ENCODE results near the gene SAP30. TPM values are rescaled to one million over a fixed set of nuclear protein-coding genes. Genes with fewer than 3 reads are reported as not detected.

SAP30 gene, protein sequence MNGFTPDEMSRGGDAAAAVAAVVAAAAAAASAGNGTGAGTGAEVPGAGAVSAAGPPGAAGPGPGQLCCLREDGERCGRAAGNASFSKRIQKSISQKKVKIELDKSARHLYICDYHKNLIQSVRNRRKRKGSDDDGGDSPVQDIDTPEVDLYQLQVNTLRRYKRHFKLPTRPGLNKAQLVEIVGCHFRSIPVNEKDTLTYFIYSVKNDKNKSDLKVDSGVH
- 10 to 100 TPM; 25.4 to 27.3 TPM for total RNA-seq

DNA sequence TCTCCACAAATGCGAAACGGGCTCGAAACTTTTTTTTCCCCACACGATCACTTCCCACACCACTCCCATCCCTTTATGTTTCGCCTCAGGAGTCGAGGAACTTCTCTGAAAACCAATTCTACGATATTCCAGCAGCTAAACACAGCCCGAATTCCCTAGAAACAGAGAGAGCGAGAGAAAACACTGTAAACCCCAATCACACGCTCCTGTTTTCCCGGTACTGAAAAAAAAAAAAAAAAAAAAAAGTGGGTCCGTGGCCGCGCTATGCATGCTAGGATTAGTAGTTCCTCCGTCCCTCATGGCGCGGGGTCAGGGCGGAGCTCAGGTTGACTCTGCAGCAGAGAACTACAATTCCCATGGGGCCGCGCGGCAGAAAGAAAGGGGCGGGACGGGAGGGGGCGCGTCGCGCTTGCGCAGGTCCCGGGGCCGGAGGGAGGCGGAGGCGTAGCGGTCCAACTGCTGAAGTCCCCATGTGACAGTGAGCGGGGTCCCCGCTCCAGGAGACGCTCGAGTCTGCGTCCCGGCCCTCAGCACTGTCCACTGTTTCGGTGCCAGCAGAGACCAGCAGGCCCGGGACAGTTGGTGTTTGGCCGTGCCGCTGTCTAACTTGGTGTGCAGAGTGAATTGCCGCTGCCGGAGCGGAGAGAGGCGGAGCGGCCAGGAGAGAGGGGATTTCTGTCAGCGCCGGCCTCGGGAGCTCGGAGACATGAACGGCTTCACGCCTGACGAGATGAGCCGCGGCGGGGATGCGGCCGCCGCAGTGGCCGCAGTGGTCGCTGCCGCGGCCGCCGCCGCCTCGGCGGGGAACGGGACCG is at the start of gene SAP30:
Gene SAP30, plus strand, starts transcription at position 478 of the 815 bp plus-strand sequence. Its CDS starts 229 bp downstream, at position 707.
- DNase-seq (ENCODE audit: low spot score), result peak; percentile 99
- no peaks in the 10 kb centered on the region for H3K36me3 ChIP-seq
- no peaks in the 10 kb centered on the region for H3K9me3 ChIP-seq
- H3K27me3 ChIP-seq, result no peaks in the 10 kb centered on the region
- H3K4me1 ChIP-seq, result peaks cover 0 to 36% of the 10 kb centered on the region in 2 donors
- peak within 1 kb of the TSS; percentile 98 to 99 for H3K27ac ChIP-seq
- no peak for TF ChIP-seq CTCF (IDR thresholded peaks at IDR 0.05)
- H3K4me3 ChIP-seq, result peak within 1 kb of the TSS; percentile 78 to 91

DNA sequence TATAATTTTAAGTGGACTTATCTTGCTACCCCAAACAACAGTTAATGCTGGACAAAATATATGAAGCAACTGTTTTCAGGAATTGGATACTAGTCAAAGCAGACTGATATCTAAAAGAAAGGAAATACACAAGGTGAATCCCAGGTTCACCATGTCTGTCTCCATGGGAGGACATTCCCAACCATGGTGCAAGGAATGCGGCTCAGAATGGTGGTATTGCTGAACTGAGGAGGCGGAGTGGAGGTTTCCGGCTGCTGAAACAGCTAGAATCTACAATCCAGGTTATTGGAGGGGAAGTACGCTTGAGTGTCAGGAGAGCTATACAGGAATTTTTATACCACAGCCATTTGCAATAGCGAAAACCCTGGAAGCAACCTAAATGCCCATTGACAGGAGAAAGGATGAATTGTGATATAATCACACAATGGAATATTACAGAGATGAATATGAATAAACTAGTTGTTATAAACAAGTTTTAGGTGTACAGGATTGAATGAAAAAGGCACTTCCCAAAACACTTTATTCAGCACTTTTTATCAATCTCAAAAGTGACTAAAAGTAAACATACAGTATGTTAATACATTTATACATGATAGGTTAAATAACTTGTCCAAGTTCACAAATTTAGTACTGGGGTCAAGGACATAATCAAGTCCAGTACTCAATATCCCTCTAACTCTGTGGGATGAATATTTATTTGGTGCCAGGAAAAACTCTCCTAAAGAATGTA is 45.6 kb upstream of the SAP30 start:
- TF ChIP-seq CTCF (IDR thresholded peaks at IDR 0.05), result no peak
- no peaks in the 10 kb centered on the region for H3K4me1 ChIP-seq
- no peaks in the 10 kb centered on the region for H3K9me3 ChIP-seq
- H3K36me3 ChIP-seq, result peaks cover 9% of the 10 kb centered on the region
- no peak overlapping the region for H3K4me3 ChIP-seq
- DNase-seq (ENCODE audit: low spot score), result no peak
- no peaks in the 10 kb centered on the region for H3K27me3 ChIP-seq
- H3K27ac ChIP-seq, result no peak overlapping the region

GRCh38 chr4:173328236-173328901 is 42.4 kb upstream of the SAP30 start:
- H3K27me3 ChIP-seq, result no peaks in the 10 kb centered on the region
- no peak for TF ChIP-seq CTCF (IDR thresholded peaks at IDR 0.05)
- no peaks in the 10 kb centered on the region for H3K9me3 ChIP-seq
- peaks cover 33% of the 10 kb centered on the region for H3K36me3 ChIP-seq
- DNase-seq (ENCODE audit: low spot score), result no peak
- H3K27ac ChIP-seq, result peak overlapping the region in 1 of 2 donors; percentile 12
- H3K4me1 ChIP-seq, result peaks cover 0 to 18% of the 10 kb centered on the region in 2 donors
- H3K4me3 ChIP-seq, result no peak overlapping the region

GRCh38 chr4:173330590-173330989 is 40.2 kb upstream of the SAP30 start:
- H3K36me3 ChIP-seq, result peaks cover 33% of the 10 kb centered on the region
- H3K27ac ChIP-seq, result no peak overlapping the region
- no peak for DNase-seq (ENCODE audit: low spot score)

More at GRCh38 chr4:173330590-173330989, 40.2 kb upstream of the SAP30 start:
- no peaks in the 10 kb centered on the region for H3K9me3 ChIP-seq
- peaks cover 0 to 18% of the 10 kb centered on the region in 2 donors for H3K4me1 ChIP-seq
- no peak overlapping the region for H3K4me3 ChIP-seq
- no peaks in the 10 kb centered on the region for H3K27me3 ChIP-seq
- no peak for TF ChIP-seq CTCF (IDR thresholded peaks at IDR 0.05)

All from right atrium auricular region (tissue), 2 donors.